ENCODE measurements around the gene TNRC6C. TPM values are rescaled to one million over a fixed set of nuclear protein-coding genes. Genes with fewer than 3 reads are reported as not detected.
A peak's percentile ranks its signal among the peaks of the same experiment; 100 is the strongest.

TNRC6C gene
- total RNA-seq, 4 donors from 2014 or later = 2.6 to 10.9 (median 4.7) TPM

GRCh38 chr17:77948690-77949114 lies 9.8 kb upstream of the TNRC6C start:
- Histone ChIP-seq H3K27ac (no peak overlapping the region), H3K9me3 (no peaks in the 10 kb centered on the region), H3K27me3 (peaks cover 0 to 86% (median 0%) of the 10 kb centered on the region in 4 donors), H3K36me3 (no peaks in the 10 kb centered on the region), H3K4me3 (no peak overlapping the region), H3K4me1 (no peaks in the 10 kb centered on the region)
- TF ChIP-seq POLR2A (IDR thresholded peaks at IDR 0.05) (no peak), CTCF (IDR thresholded peaks at IDR 0.05) (no peak)
- no peak for DNase-seq
- intact Hi-C loops (cut with DNase I) = no loop called here
- 18 to 21% methylated on average over 2 of the region's 3 CpGs for WGBS, 2 donors

DNA sequence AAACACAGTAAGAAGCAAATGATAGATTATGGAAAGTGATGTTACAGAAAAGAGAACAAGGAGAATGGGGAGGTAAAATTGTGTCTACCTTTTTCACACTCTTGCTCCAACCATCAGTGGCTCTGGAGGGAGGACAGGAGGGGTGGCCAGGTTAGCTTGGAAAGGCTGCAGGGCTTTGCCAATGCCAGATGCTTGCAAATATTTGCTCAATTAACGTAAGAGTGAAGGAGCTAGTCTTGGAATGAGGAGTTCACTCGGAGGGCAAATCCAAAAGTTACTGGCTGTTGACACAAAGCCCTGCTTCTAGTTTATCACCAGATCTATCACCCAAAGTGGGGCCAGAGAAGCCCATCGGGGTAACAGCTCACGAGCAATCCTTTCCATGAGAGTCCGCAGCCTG lies 7.4 kb upstream of the TNRC6C start:
- Histone ChIP-seq H3K36me3 (no peaks in the 10 kb centered on the region), H3K27me3 (peaks cover 0 to 91% (median 0%) of the 10 kb centered on the region in 4 donors), H3K9me3 (no peaks in the 10 kb centered on the region), H3K4me1 (no peaks in the 10 kb centered on the region), H3K27ac (no peak overlapping the region), H3K4me3 (no peak overlapping the region)
- DNase-seq = no peak
- intact Hi-C loops (cut with DNase I) = no loop called here
- WGBS, 2 donors = 38 to 47% methylated on average over 2 to 4 of the region's 5 CpGs
- TF ChIP-seq POLR2A (IDR thresholded peaks at IDR 0.05) = no peak
- TF ChIP-seq CTCF (IDR thresholded peaks at IDR 0.05) = no peak

DNA sequence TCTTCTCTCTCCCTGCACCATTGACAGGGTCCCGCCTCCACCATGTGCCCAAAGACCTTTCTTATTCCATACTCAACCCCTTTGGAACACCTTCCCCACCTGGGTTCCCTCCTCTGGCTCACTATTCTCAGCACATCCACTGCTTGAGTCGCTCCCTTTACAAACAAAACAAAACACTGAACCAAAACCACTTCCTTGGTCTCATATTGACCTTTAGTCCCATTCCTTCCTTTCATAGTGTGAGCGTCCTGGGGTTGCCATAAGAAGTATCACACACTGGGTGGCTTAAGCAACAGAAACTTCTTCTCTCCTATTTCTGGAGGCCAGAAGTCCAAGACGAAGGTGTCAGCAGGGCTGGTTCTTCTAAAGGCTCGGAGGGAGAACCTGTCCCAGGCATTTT lies 6.1 kb upstream of the TNRC6C start:
- Histone ChIP-seq H3K36me3 (no peaks in the 10 kb centered on the region), H3K4me1 (peaks cover 0 to 3% (median 2%) of the 10 kb centered on the region in 3 donors), H3K27ac (no peak overlapping the region), H3K27me3 (peaks cover 0 to 96% (median 0%) of the 10 kb centered on the region in 4 donors), H3K4me3 (no peak overlapping the region), H3K9me3 (no peaks in the 10 kb centered on the region)
- intact Hi-C loops (cut with DNase I) = no loop called here
- no peak for DNase-seq
- TF ChIP-seq POLR2A (IDR thresholded peaks at IDR 0.05) = no peak
- no peak for TF ChIP-seq CTCF (IDR thresholded peaks at IDR 0.05)
- 77 to 80% methylated on average over 5 of the region's 5 CpGs for WGBS, 2 donors

DNA sequence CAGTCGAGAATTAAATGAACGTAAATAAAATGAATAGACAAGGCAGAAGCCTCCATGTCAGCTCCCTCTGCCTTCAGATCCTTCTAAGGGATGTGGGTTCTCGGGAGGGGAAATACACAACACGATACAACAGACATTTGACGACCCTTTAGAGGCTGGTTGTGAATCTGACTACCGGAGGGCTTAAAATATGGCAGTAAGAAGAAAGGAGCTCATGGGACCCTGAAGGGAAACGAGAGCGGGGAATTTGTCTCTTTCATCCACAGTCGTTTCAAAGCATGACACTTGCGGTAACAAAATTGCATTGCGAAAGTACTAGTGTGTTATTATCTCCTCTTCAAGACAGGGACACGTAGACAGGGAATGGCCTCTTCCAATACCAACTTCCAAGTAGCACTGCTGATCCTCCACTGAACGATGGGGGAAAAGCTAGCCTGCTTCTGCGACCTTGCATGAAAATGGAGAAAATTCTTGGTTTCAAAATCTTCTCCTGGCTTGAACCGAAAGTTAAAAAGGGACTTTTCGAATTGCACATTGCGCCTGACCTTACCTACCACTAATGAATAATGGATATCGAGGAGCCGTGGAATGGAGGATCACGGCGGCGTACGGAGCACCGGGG lies 1.2 kb upstream of the TNRC6C start:
- TF ChIP-seq CTCF (IDR thresholded peaks at IDR 0.05) (no peak), POLR2A (IDR thresholded peaks at IDR 0.05) (no peak)
- WGBS, 2 donors = 23 to 25% methylated on average over 21 to 24 of the region's 24 CpGs
- peak overlapping the region; percentile 54 to 81 (median 68) for H3K4me3 ChIP-seq
- no peak for DNase-seq
- intact Hi-C loops (cut with DNase I) = no loop called here
- no peaks in the 10 kb centered on the region for H3K36me3 ChIP-seq
- H3K9me3 ChIP-seq = no peaks in the 10 kb centered on the region
- peak overlapping the region; percentile 69 to 99 (median 92) for H3K27ac ChIP-seq
- H3K4me1 ChIP-seq = peaks cover 17 to 42% (median 18%) of the 10 kb centered on the region in 3 donors
- H3K27me3 ChIP-seq = peaks cover 0 to 78% (median 0%) of the 10 kb centered on the region in 4 donors

GRCh38 chr17:77958716-77959125 lies 218 bp downstream of the TNRC6C start:
- H3K27me3 ChIP-seq = peaks cover 0 to 64% (median 0%) of the 10 kb centered on the region in 4 donors
- intact Hi-C loops (cut with DNase I) = no loop called here
- peaks cover 17 to 56% (median 19%) of the 10 kb centered on the region in 3 donors for H3K4me1 ChIP-seq
- DNase-seq = no peak
- H3K9me3 ChIP-seq = no peaks in the 10 kb centered on the region
- peak overlapping the region; percentile 54 to 81 (median 68) for H3K4me3 ChIP-seq
- H3K36me3 ChIP-seq = no peaks in the 10 kb centered on the region
- peak overlapping the region; percentile 34 to 99 (median 92) for H3K27ac ChIP-seq
- 1% methylated on average over 15 of the region's 79 CpGs; no CpG with 5 or more reads in 1 of the 2 donors for WGBS, 2 donors
- TF ChIP-seq CTCF (IDR thresholded peaks at IDR 0.05) (no peak), POLR2A (IDR thresholded peaks at IDR 0.05) (no peak)
